ENCODE measurements around the gene FAM9A. TPM values are rescaled to one million over a fixed set of nuclear protein-coding genes. Genes with fewer than 3 reads are reported as not detected.
A peak's percentile ranks its signal among the peaks of the same experiment; 100 is the strongest.

Gene FAM9A
- total RNA-seq, 1 experiment from 2014 or later, result not detected

GRCh38 chrX:8743126-8743732, 58.0 kb downstream of the FAM9A start:
- H2BK12ac ChIP-seq (ENCODE audit: insufficient read length, low read depth, low read length), result no peak overlapping the region
- H3K23ac ChIP-seq (ENCODE audit: insufficient read length, low read depth, low read length), result no peak overlapping the region
- no peaks in the 10 kb centered on the region for H3K23me2 ChIP-seq (ENCODE audit: insufficient read length, low read depth, low read length, poor library complexity, severe bottlenecking)
- no peak overlapping the region for H2AFZ ChIP-seq (ENCODE audit: low read length)
- no peaks in the 10 kb centered on the region for H3K79me1 ChIP-seq (ENCODE audit: insufficient read depth, low read depth, low read length, poor library complexity, severe bottlenecking)
- no CpG with 5 or more reads among the region's 11 CpGs for WGBS (ENCODE audit: extremely low coverage, insufficient read length, low lambda C conversion rate)
- no peak overlapping the region for H3K14ac ChIP-seq (ENCODE audit: insufficient read depth, low read length)
- H2BK5ac ChIP-seq (ENCODE audit: insufficient read length, low read length), result no peak overlapping the region
- no peak overlapping the region for H2BK15ac ChIP-seq (ENCODE audit: low read depth, low read length)
- H4K8ac ChIP-seq (replicated peaks; ENCODE audit: insufficient read length, low read depth, low read length), result no peak overlapping the region
- H3K18ac ChIP-seq (ENCODE audit: insufficient read length, low read depth, low read length), result no peak overlapping the region
- H3K27me3 Mint-ChIP-seq (ENCODE audit: low read depth), result peaks cover 3% of the 10 kb centered on the region; the same call in 1 of the 2 replicates
- peaks cover 2% of the 10 kb centered on the region; the same call in 1 of the 2 replicates for H3K4me1 ChIP-seq (ENCODE audit: insufficient read depth, low read length)
- H3K4ac ChIP-seq (ENCODE audit: low read depth, low read length), result no peak overlapping the region
- no peak overlapping the region for H2AK5ac ChIP-seq (ENCODE audit: insufficient read length, low read length)
- no peaks in the 10 kb centered on the region for H3K9me3 ChIP-seq (ENCODE audit: control insufficient read depth, low read depth, low read length)
- H4K91ac ChIP-seq (ENCODE audit: insufficient read length, low read depth, low read length), result no peak overlapping the region
- no peaks in the 10 kb centered on the region for H3K79me2 ChIP-seq (ENCODE audit: insufficient read depth, low read length)
- no peak overlapping the region for H4K5ac ChIP-seq (ENCODE audit: insufficient read length, low read depth, low read length)
- no peak overlapping the region for H3K27ac ChIP-seq (ENCODE audit: insufficient read length, low read depth, low read length)
- no peaks in the 10 kb centered on the region; a peak in 1 of 5 replicates for H3K9me3 Mint-ChIP-seq
- no peak overlapping the region for H3K4me3 Mint-ChIP-seq
- H3T11ph ChIP-seq (ENCODE audit: low read length), result no peak overlapping the region
- H3K9ac ChIP-seq (ENCODE audit: extremely low read depth, insufficient read length, low read length), result no peak overlapping the region
- TF ChIP-seq, protein P1, sequence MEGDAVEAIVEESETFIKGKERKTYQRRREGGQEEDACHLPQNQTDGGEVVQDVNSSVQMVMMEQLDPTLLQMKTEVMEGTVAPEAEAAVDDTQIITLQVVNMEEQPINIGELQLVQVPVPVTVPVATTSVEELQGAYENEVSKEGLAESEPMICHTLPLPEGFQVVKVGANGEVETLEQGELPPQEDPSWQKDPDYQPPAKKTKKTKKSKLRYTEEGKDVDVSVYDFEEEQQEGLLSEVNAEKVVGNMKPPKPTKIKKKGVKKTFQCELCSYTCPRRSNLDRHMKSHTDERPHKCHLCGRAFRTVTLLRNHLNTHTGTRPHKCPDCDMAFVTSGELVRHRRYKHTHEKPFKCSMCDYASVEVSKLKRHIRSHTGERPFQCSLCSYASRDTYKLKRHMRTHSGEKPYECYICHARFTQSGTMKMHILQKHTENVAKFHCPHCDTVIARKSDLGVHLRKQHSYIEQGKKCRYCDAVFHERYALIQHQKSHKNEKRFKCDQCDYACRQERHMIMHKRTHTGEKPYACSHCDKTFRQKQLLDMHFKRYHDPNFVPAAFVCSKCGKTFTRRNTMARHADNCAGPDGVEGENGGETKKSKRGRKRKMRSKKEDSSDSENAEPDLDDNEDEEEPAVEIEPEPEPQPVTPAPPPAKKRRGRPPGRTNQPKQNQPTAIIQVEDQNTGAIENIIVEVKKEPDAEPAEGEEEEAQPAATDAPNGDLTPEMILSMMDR (conservative IDR thresholded peaks at IDR 0.05), result peak; percentile 95
- H4K20me1 ChIP-seq (ENCODE audit: control insufficient read depth, insufficient read depth, insufficient read length), result no peaks in the 10 kb centered on the region
- no peak overlapping the region for H3K56ac ChIP-seq (ENCODE audit: insufficient read length, low read depth, low read length)
- H3K27me3 ChIP-seq (ENCODE audit: insufficient read depth, low read length), result no peaks in the 10 kb centered on the region
- peaks cover 5 to 14% of the 10 kb centered on the region in 2 experiments for H3K4me1 Mint-ChIP-seq
- no peak overlapping the region for H2BK20ac ChIP-seq (ENCODE audit: low read depth, low read length, poor library complexity, severe bottlenecking)
- no peak overlapping the region; a peak in 1 of 7 replicates for H3K27ac Mint-ChIP-seq
- DNase-seq, result peak; percentile 52
- no peak overlapping the region for H2BK120ac ChIP-seq (ENCODE audit: low read depth, low read length, poor library complexity, severe bottlenecking)
- no peaks in the 10 kb centered on the region; a peak in 1 of 7 replicates for H3K36me3 Mint-ChIP-seq (ENCODE audit: insufficient read depth in 1 of 3, low read depth in 3 of 3)
- no peak overlapping the region for H3K4me2 ChIP-seq (ENCODE audit: insufficient read depth, insufficient read length, low read length)
